AG09319 (cell line): ENCODE results near the gene PLPPR3.
"Not testable (repeated sequence)": the region's sequence is repeated elsewhere in the genome, so short reads cannot be mapped to it uniquely, and the experiment has no call there.

Experiments
- DNase-seq: peaks from one replicate; pipeline ENCODE4 v3.0.0-alpha.2; 2010; ENCODE audit warnings: low read depth; ENCODE audit errors: extremely low read depth
- TF ChIP-seq, protein P1 (sequence below): IDR thresholded peaks from 2 replicates; pipeline ENCODE4 v1.5.1; 2011; ENCODE audit warnings: low read depth, mild to moderate bottlenecking, inconsistent platforms, low read length, moderate library complexity

PLPPR3 gene

DNA sequence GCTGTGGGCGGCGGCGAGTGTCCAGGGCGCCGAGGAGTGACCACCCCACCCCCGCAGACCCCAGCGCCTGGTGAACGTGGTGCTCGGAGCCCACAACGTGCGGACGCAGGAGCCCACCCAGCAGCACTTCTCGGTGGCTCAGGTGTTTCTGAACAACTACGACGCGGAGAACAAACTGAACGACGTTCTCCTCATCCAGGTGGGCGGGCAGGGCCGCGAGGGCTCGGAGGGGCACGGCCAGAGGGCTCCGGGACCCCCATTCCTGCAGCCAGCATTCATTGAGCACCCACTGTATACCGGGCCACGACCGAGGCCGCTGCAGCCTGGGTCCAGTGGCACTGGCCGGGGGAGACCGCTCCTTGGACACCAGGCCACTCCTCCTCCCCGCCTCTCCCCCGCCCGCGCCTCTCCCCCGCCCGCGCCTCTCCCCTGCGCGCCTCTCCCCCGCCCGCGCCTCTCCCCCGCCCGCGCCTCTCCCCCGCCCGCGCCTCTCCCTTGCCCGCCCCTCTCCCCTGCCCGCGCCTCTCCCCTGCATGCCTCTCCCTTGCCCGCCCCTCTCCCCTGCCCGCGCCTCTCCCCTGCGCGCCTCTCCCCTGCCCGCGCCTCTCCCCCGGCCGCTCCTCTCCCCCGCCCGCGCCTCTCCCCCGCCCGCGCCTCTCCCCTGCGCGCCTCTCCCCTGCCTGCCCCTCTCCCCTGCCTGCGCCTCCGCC lies 22.2 kb upstream of the PLPPR3 start:
- DNase-seq: no peak
- TF ChIP-seq, protein P1, sequence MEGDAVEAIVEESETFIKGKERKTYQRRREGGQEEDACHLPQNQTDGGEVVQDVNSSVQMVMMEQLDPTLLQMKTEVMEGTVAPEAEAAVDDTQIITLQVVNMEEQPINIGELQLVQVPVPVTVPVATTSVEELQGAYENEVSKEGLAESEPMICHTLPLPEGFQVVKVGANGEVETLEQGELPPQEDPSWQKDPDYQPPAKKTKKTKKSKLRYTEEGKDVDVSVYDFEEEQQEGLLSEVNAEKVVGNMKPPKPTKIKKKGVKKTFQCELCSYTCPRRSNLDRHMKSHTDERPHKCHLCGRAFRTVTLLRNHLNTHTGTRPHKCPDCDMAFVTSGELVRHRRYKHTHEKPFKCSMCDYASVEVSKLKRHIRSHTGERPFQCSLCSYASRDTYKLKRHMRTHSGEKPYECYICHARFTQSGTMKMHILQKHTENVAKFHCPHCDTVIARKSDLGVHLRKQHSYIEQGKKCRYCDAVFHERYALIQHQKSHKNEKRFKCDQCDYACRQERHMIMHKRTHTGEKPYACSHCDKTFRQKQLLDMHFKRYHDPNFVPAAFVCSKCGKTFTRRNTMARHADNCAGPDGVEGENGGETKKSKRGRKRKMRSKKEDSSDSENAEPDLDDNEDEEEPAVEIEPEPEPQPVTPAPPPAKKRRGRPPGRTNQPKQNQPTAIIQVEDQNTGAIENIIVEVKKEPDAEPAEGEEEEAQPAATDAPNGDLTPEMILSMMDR: no peak

DNA sequence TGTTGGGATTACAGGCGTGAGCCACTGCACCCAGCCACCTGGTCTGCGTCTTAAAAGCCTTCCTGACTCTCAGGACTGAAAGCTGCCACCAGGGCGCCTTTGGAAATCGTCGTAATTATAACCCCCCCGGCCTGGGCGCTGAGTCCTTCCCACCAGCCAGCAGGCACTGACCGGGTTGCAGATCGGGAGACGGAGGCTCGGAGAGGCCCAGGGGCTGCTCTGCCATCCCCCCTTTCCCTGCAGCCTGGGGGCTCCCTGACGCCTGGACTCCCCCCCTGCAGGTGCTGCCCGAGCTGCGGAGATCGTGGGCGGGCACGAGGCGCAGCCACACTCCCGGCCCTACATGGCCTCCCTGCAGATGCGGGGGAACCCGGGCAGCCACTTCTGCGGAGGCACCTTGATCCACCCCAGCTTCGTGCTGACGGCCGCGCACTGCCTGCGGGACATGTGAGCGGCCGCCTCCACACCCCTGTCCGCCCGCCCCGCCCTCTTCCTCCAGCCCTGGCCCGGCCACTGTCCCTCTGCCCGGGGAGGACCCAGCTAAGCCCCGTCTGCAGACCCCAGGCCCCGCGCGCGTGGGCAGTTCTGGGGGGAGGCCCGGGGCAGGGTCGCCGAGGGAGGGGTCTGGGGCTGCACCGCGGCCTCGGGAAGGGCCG lies 21.6 kb upstream of the PLPPR3 start:
- DNase-seq: no peak
- TF ChIP-seq, protein P1: no peak

DNA sequence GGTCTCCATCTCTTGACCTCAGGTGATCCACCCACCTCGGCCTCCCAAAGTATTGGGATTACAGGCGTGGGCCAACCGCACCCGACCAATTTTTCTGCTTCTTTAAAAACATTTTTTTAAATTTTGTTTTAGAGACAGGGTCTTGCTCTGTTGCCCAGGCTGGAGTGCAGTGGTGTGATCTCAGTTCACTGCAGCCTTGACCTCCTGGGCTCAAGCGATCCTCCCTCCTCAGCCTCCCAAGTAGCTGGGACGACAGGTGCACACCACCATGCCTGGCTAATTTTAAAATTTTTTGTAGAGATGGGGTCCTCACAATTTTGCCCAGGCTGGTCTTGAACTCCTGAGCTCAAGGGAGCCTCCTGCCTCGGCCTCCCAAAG lies 21.0 kb upstream of the PLPPR3 start:
- DNase-seq: not testable (repeated sequence)

DNA sequence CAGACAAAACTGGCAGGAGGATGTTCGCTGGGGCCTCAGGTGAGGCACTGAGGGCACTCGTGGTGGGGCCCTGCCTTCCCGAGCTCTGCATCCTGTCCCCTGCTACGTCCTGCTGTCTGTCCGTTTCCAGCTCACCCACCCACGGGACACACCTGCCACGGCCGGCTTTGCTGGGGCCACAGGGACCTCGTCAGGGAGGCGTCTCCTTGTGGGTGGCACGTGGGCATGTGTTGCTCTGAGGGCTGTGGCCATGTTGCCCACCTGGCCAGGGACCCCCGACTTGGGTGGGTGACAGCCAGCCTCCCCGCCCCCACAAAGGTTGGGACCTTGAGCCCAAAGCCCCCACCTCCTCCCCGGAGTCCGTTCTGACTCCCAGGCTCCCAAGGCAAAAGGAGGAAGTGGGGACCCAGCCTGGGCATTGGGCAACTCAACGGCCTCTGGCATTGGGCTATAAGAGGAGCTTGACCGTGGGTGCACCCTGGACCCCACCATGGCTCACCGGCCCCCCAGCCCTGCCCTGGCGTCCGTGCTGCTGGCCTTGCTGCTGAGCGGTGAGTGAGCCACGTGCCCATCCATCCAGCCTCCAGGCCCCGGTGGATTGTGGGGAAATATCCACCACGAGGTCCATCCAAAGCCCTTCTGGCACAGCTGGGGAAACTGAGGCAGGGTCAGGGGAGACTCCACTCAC lies 18.9 kb upstream of the PLPPR3 start, which contains the start of gene PRTN3:
Gene PRTN3 (plus strand): TSS at position 481 of the 688 bp plus-strand sequence. CDS start 10 bp downstream, at position 491.
- TF ChIP-seq, protein P1: no peak
- DNase-seq: no peak

DNA sequence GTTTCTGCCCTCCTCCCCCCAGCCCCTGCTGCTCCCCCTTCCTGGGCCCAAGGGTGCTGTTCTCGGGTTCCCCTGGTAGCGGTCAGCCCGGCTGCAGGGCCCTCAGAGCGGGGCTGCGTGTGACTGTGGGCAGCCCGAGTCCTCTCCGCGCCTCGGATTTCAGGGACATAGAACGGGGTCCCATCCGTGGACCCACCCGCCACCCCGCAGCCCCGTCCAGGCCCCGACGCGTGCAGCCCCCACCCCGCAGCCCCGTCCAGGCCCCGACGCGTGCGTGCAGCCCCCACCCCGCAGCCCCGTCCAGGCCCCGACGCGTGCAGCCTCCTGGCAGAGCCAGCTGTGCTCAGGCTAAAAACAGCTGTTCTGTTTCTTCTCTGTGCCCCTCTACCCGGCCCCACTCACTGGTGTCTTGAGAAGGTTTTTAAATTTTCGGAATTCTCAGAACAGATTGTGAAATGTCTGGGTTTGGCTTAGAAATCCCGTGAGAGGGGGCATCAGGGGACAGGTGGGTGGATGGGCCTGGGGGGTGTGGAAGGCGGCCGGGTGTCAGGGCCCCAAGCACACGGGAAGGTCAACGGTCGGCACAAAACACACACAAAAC lies 13.6 kb upstream of the PLPPR3 start:
- TF ChIP-seq, protein P1: no peak

DNA sequence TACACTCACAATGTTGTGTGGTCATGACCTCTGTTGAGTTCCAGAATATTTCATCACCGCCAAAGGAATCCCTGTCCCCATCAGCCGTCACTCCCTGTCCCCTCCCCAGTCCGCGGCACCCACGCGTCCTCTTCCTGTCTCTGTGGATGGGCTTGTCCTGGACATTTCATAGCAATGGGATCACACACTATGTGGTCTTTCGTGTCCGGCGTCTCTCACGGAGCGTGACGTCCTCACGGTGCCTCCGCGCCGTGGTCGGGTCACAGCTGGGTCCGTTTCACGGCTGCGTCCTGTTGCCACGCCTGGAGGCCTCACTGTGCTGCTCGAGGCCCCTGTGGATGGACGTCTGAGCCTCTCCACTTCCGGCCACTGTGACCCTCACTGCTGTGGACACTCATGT lies 12.5 kb upstream of the PLPPR3 start:
- TF ChIP-seq, protein P1: no peak
- DNase-seq: no peak

More for the DNA sequence above, 13.6 kb upstream of the PLPPR3 start:
- no peak for DNase-seq

DNA sequence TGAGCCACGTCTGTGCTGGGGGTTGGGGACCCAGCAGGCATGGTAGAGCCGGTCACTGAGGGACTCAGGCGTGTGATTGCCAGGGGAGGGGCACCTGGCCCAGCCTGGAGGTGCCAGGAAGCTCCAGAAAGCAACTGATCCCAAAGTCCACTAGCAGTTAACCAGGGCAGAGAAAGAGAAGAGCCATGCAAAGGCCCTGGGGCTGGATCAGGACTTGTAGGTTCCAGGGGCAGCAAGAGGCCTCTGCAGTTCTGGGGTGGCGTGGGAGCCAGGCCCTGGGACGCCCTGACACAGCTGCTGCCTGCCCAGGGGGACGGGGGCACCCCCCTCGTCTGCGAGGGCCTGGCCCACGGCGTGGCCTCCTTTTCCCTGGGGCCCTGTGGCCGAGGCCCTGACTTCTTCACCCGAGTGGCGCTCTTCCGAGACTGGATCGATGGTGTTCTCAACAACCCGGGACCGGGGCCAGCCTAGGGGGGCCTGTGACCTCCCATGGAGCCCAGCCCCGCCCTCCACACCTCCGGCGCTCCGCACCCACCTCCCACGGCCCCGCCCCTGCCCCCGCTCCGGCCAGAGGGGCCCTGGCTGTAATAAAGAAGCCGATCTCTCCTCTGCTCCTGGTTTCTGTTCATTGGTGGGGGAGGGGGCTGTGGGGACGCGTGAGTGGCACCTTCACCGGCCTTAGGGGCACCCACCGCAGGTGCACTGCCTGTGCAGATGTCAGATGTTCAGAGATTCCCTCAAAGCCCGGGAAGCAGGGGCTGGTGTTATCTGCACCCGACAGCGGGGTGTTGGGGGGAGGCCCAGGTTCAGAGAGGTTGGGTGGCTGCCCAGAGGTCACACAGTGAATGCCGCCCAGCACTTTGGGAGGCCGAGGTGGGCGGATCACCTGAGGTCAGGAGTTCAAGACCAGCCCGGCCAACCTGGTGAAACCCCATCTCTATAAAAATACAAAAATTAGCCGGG lies 9.9 kb upstream of the PLPPR3 start:
- no peak for DNase-seq
- TF ChIP-seq, protein P1: no peak
